Limb (tissue), 2 donors: Measurements from ENCODE around the gene SLC4A3.
A peak's percentile ranks its signal among the peaks of the same experiment; 100 is the strongest.
"Not testable (repeated sequence)": the region's sequence is repeated elsewhere in the genome, so short reads cannot be mapped to it uniquely, and the experiment has no call there.

Source experiments
- DNase-seq, 2 donors: peaks; one replicate each; pipeline ENCODE4 v3.0.0-alpha.2; 2016; ENCODE audit errors: extremely low spot score in 2 of 2

The SLC4A3 gene

DNA sequence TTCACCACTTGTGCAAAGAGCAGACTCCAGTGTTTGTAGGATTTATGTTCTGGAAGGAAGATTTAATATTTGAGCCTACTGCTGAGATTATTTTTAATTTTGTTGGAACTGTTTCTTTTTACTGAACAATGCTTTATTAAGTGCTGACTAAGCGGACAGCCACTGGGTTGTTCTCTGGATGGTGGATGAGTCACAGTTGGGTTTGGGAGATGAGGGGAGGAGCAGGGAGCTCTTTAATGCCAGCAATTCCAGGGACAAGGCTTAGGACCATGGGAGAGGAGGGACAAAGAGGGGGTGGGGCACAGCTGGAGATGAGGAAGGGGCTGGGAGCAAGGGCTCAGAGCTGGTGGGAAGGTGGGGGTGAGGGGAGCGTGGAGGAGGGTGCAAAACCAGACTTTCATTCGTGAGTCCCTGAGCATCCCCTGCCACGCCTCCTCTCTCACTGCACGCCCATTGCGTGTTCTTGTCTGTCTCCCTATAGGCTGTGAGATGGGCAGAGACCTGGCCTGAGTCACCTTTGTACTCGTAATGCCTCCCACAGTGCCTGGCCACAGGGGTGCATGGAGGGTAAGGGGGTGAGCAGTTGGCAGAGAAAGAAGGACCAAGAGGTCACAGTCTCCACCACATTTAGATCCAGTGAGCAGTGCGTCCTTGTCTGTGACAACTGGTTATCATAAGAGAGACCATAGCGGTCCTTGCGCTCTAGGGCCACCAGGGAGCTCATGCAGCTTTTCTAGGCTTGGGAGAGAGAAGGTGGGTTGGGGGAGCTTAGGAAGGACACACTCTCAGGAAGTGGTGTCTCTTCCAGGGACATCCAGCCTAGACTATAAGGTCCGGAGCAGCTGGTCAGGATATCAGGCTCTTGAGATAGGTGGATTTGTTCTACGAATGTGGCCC, 18.4 kb downstream of the SLC4A3 start:
- DNase-seq: peak in 1 of 2 donors; percentile 32

DNA sequence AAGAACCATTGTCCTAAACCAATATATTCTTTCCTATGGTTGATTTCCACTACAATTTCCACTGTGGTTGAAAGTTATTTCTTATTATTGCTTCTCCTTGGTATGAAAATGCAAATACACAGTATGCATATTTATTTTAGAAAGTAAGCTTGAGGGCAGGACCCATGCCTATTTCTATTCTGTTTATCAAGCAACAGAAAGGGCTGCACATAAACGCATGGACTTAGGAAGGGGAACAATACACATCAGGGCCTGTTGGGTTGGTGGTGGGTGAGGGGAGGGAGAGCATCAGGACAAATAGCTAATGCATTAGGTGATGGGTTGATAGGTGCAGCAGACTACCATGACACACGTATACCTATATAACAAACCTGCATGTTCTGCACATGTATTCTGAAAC, 20.7 kb downstream of the SLC4A3 start:
- DNase-seq: no peak

DNA sequence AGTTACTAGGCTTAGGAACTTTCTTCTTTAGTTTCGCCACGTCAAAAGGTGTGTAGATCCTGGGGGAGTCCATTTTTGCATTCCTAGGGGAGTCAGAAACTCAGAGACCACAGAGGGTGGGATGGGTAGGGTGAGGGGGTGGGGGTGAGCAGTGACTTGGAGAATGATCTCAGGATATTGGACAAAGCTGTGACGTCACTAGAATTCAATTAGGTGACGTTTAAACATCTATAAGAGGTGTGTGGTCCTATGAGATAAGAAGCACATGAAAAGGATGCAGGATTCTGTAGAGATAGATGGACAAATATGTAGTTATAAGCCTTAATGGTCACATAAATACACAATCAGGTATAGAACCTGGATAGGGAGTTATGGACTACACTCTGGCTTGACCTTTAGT, 21.5 kb downstream of the SLC4A3 start:
- DNase-seq: no peak

DNA sequence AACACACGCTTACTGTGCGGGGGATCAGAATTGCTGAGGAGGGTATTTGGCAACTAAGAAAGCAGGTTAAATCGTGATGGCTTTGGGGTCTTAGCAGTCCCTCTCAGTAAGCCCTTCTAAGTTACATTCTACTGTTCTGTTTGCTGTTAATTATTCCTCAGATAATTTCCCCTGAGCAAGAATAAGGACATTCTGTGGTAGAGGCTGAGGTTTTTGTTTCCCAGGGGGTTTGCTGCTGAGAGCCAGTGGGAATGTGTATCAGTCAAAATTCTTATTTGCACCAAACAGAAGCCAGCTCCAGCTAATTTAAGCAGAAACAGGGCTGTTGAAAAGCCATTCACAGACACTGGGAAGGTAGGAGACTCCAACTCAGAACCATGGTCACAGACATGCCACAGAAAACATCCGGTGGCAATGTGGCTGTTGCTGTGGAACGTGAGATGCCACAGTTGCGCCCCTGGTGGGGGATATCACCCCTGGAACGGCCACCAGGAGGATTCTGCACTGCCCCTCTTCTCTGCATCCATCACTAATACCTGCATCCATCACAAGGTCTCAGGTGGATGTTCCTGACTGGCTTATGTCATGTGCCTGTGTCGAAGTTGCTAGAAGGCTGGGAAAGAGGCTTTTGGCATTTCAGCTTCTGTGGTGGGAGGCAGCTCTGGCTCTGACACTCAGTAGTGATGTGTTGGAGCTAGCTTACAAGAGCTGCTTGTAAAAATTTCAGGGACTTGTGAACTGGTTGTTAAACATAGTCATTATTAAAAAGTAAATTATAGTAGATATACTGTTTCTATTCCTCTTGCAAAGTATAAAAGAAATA, 23.2 kb downstream of the SLC4A3 start:
- DNase-seq: no peak

DNA sequence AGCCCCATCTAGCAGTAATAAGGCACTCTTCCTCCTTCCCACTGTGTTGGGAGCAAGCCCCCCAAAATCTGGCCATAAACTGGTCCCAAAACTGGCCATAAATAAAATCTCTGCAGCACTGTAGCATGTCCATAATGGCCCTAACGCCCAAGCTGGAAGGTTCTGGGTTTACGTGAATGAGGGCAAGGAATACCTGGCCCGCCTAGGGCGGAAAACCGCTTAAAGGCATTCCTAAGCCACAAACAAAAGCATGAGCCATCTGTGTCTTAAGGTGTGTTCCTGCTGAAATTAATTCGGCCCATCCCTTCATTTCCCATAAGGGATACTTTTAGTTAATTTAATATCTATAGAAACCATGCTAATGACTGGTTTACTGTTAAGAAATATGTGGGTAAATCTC, 24.2 kb downstream of the SLC4A3 start:
- not testable (repeated sequence) for DNase-seq

DNA sequence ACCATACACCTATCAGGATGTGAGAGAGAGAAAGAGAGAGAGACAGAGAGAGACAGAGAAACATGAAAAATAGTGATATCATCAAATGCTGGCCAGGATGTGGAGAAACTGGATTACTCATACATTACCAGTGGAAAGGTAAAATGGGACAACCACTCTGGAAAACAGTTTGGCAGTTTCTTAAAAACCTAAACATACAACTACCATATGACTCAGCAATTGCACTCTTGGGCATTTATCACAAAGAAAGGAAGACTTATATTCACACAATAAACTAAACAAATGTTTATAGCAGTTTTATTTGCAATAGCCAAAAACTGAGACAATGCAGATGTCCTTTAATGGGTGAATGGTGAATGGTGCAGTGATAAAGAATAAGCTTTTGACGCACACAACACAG, 29.1 kb downstream of the SLC4A3 start:
- DNase-seq: no peak

DNA sequence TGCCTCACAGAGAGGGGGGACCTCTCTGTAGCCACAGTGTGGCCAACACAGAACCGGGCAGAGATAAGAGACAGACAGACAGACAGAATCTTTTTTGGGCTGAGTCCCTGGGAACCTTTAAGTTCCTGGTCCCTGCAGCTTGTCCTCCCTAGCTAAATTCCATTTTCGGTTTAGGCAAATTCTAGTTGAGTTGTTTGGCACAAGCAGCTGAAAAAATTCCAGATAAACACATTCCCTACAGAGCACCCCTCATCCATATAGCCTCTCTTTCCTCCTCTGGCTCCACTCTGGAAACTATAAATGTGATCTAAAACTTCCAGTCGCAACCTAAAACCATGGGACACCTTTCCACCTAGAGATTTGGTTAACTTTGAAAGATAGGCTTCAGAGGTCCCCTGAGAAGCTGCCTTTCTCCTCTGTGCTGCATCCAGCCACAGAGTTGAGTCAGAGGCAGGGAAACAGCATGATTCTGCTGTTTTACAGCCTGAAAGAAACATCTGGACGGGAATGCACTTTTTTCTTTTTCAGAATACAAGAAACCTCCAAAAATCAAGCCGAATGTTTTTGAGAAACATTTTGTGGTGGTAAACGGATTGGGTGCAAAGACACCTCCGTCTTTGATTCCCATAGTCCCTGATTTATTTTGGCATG, 30.9 kb downstream of the SLC4A3 start:
- no peak for DNase-seq

DNA sequence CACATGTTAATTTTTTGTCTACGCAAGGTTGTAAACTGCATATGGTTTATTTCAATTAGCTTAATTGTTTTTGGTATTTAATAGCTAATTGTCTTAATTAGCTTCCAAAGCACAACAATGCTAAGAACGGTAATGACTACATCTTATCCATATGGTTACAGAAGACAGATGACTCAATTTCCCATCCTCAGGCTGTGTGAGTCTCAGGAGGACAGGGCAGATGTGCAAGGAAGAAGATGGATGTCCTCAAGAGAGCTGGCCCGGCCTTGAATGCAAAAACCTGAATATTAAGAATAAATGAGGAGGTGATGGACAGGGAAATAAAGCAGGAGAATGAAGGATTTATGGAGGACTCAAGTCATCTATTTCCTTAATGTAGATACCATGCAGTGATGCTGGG, 31.4 kb downstream of the SLC4A3 start:
- DNase-seq: no peak

DNA sequence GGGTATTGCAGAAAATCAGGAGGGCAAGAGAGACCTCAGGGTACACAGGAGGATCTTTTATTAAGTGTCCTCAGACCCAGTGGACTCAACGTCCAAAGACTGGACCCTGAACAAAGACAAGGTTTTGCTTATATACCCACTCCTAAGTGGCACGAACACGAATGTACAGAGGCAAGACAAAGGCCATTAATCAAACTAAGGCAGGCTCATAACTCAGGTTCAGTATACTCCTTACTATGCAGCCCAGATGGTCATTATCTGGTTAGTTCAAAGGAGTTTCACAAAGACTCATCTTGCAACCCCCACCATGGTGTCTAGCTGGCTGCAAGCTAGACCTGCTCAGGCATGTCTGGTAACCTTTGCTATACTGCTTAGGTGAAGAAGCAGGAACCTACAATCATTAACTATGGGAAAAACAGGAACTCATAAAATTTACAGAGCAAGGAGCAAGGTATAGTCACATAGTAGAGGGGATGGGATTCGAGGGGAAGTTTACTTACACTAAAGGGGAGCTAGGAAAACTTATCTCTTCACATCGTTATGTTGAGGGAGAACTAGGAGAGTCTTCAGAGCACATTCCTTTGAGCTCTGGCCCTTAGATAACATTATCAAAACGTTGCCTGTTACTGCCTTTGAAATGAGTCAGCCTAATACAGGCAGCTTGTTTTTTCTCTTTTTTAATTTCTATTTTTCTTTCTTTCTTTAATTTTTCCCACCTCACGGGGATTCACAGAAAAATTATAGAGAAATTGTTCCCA, 33.9 kb downstream of the SLC4A3 start:
- no peak for DNase-seq

DNA sequence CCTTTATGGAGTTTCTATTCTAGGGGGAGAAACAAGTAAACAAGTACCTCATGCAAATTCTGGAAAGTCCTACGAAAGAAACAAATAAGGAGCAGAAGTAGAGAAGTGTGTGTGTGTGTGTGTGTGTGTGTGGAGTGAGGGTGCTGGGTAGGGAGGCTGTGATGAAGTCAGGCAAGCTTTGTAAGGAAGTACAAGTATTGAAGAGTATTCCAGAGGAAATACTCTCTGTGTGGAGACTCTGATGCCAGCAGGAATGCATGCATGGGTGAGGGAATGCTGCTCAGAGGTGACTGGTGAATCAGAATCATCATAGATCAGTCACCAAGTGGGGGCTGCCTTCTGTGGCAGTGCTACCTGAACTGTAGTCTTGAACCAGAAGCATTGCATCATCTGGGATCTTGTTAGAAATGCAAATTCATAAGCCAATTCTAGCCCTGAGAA, 34.5 kb downstream of the SLC4A3 start:
- no peak for DNase-seq

DNA sequence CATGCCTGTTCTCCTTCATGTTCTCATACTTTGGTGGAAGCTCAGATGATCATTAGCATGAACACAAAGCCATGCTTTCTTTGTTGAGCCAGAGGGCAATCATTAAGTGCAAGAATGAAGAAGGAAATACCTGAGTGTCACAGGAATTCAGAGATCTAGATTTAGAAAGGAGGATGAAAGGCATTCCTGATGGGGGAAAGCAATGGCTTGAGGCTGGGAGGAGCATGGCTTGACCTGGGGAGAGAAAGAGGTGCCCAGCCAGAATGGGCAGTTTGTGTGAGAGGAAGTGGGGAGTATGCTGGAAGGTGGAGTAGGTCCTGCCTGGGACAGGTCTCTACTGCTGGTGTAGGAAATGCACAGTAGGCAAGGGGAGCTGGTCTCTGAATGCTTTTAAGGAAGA, 35.1 kb downstream of the SLC4A3 start:
- no peak for DNase-seq

DNA sequence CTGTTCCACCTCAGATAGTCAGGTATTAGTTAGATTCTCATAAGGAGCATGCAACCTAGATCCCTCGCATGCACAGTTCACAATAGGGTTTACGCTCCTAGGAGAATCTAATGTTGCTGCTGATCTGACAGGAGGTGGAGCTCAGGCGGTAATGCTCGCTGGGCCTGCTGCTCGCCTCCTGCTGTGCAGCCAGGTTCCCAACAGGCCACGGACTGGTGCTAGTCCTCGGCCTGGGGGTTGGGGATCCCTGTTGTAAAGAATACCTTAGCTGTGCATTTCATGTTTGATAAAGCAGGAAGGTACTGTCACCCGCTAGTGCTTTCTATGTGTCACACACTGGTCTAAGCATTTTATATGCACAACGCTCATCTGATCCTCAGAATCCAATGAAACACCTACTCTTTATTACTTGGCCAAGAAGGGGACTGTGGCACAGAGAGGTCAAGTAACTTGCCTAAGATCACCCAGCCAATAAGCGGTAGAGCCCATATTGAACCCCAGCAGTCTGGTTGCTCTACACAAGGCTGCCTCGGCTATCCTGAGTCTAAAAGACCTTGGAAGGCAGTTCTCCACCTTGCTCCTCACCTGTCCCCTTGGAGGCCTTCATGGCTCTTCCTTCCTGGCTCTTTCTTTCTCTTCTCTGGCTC, 35.8 kb downstream of the SLC4A3 start:
- DNase-seq: no peak

DNA sequence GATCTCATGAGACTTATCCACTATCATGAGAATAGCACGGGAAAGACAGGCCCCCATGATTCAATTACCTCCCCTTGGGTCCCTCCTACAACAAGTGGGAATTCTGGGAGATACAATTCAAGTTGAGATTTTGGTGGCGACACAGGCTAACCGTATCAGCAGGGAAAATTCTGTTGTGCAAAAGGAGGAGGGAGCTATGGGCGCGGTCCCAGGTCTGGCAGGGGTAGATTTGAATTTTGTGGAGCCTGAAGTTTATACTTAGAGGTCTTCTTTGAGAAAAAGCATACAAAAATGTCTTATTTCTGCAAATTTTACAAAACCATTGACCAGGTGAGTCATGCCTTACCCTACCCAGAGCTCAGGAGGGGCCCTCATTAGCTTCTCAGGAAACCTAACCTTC, 36.6 kb downstream of the SLC4A3 start:
- no peak for DNase-seq

DNA sequence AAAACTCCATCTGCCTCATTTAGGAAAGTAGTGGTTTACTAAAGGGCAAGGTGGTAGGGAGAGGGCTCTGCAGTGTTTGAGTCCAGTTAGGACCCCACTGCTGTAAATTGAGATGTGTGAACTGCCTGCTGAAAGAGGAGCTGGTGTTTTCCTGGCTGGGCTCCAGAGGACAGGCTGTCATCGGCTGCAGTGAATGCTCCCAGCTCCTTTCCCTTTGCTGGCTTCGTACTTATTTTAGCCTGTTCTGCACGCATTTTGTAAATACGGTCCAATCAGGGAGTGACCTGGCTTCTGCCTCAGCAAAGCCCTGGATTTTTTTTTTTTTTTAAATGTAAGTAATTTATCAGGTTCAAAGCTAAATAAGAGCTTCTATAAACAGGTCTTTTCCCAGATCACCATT, 37.5 kb downstream of the SLC4A3 start:
- peak; percentile 69 to 70 for DNase-seq

DNA sequence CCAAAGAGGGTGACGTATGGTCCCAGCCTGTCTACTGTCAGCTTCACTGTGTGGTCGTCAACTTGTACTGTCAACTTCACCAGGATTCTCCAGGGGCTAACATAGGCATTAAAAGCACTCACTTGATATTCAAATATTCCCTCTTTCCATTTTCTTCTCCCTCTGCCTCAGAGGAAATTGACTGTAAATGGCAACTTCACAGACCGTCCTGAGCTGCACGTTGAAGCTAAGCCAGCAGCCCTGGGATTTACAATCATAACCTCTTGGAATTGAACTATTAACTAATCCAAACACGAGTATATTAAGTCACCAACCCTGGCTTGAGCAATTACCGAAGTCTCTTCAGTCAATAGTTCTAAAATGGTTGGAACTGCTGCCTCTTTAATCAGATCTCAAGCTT, 38.5 kb downstream of the SLC4A3 start:
- no peak for DNase-seq

DNA sequence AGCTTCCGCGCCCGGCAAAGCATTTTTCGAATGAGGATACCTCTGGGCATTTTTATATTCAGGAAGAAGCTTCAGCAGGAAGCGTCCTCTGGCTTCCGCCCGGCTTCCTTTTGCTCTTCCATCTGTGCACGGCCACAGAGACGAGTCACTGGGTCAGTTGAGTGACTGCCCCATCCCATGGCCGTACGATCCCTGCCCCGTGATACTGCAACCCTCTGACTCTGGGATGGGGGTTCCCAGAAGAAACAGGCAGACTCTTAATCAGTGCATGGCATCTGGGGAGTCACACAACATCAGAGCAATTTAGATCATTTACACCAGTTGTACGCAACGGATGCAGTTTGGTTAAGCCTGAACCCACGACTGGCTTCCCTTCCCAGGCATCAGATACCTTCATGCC, 40.9 kb downstream of the SLC4A3 start:
- no peak for DNase-seq

DNA sequence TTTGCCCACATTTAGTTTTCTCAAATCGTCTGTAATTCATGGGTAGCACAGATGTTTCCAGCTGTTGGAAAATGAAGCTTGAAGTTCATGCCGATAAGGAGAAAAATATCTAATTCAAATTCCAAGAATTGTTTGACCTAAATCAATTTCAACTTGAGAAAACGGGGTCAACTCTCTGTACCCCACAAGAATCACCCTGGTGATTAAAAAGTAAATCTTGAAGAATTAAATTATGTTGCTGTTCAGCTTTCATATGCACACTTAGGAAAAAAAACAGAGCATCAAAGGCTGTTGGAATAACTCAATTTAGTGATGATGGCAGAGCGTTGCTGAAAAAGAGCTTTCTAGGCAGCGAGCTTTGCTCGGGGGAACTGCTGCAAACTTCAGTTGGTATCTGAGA, 43.0 kb downstream of the SLC4A3 start:
- DNase-seq: no peak

DNA sequence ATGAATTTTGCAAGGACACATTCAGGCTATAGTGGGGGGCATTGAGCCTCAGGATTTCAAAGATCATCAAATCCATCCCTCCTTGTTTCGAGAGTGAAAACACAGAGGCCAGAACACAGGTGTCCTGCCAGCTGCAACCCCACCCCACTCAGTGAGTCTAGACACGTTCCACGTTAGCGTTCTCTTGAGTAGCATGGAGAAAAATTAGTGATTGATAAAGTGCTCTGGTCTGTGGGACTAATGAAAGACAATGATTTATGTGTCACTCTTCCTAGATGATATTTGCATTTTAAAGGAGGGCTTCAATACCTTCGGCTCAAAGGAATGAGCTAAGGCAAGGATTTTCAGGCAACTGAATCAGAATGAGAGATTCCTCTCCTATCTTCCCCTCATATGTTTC, 43.8 kb downstream of the SLC4A3 start:
- DNase-seq: no peak

DNA sequence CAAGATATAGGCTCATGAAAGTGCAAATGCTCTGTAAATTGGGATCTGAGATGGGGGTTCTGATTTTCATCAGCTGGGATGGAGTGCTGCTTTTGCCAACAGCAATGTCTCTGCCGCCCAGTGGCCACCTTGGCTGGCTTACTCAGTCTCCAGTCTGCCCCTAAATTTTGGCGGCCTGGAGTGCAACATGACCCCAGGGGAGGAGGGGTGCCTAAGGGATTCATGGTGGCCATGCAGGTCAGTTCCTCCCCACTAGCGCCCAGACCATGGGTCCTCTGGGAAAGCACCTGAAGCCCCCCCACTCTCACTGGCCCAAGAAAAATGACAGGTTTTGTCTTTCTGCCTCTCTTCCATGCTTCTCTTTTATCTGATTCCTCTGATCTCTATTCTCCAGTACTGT, 45.0 kb downstream of the SLC4A3 start:
- no peak for DNase-seq

DNA sequence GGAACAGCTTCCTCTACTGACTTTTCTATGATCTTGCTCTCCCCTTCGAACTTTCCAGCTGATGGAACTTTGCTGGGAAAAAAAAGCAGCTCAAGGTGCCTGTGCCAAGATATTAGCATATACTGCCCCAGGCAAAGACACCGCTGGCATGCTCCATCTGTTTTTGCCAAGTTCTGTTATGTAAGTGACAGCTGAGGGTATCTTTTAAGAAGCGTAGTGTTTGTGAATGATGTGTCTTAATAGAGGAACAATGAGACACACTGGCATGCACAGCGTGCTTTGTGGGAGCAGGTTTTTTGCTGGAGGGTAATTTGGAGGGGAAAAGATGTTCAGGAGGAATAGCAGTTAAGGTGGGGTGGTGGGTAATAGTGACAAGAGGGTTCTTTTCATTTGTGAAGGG, 47.8 kb downstream of the SLC4A3 start:
- no peak for DNase-seq

DNA sequence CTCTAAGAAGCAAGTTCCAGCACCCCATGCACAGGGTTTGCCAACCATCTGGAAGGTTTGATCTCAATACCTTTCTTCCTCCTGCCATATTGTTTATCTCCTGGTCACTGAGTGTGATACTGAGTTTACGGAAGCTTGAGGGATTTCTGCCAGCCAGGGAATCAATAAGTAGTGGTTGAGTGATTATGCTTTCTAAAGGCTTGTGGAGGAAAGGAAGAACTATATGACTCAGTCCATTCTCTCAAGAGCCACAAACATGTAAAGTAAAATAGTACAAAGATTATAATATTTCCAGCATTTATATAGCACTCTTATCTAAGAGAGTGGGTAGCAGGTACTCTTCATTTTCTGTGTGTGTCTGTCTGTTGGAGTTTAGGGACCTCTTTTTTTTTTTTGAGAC, 49.2 kb downstream of the SLC4A3 start:
- no peak for DNase-seq
